Measurements from ENCODE around the gene SLC19A1.
A peak's percentile ranks its signal among the peaks of the same experiment; 100 is the strongest.

Gene SLC19A1

GRCh38 chr21:45558044-45558721, 15.9 kb upstream of the SLC19A1 start:
- no peak for DNase-seq (ENCODE audit: low read depth in 1 of 2, low spot score in 1 of 2)

GRCh38 chr21:45557616-45558043, 15.4 kb upstream of the SLC19A1 start:
- DNase-seq (ENCODE audit: low read depth in 1 of 2, low spot score in 1 of 2): no peak

GRCh38 chr21:45556645-45557615, 14.7 kb upstream of the SLC19A1 start:
- no peak for DNase-seq (ENCODE audit: low read depth in 1 of 2, low spot score in 1 of 2)

- no peak for DNase-seq (ENCODE audit: low read depth in 1 of 2, low spot score in 1 of 2)
Measured at GRCh38 chr21:45556302-45556644, 14.0 kb upstream of the SLC19A1 start.

GRCh38 chr21:45555557-45556301, 13.5 kb upstream of the SLC19A1 start:
- no peak for DNase-seq (ENCODE audit: low read depth in 1 of 2, low spot score in 1 of 2)

- DNase-seq (ENCODE audit: low read depth in 1 of 2, low spot score in 1 of 2): no peak
Measured at GRCh38 chr21:45555251-45555556, 13.0 kb upstream of the SLC19A1 start.

GRCh38 chr21:45554477-45555175, 12.4 kb upstream of the SLC19A1 start:
- peak; percentile 73 to 86 for DNase-seq (ENCODE audit: low read depth in 1 of 2, low spot score in 1 of 2)

- no peak for DNase-seq (ENCODE audit: low read depth in 1 of 2, low spot score in 1 of 2)
Measured at GRCh38 chr21:45552696-45553391, 10.6 kb upstream of the SLC19A1 start.

- DNase-seq (ENCODE audit: low read depth in 1 of 2, low spot score in 1 of 2): no peak
Measured at GRCh38 chr21:45551783-45552695, 9.8 kb upstream of the SLC19A1 start.

GRCh38 chr21:45551316-45551715, 9.1 kb upstream of the SLC19A1 start:
- DNase-seq (ENCODE audit: low read depth in 1 of 2, low spot score in 1 of 2): peak in 1 of 2 donors; percentile 48

GRCh38 chr21:45550522-45551210, 8.4 kb upstream of the SLC19A1 start:
- no peak for DNase-seq (ENCODE audit: low read depth in 1 of 2, low spot score in 1 of 2)

- no peak for DNase-seq (ENCODE audit: low read depth in 1 of 2, low spot score in 1 of 2)
Measured at GRCh38 chr21:45549626-45550463, 7.6 kb upstream of the SLC19A1 start.

- DNase-seq (ENCODE audit: low read depth in 1 of 2, low spot score in 1 of 2): no peak
Measured at GRCh38 chr21:45548711-45549491, 6.7 kb upstream of the SLC19A1 start.

GRCh38 chr21:45547545-45547900, 5.3 kb upstream of the SLC19A1 start:
- no peak for DNase-seq (ENCODE audit: low read depth in 1 of 2, low spot score in 1 of 2)

- DNase-seq (ENCODE audit: low read depth in 1 of 2, low spot score in 1 of 2): no peak
Measured at GRCh38 chr21:45546636-45547544, 4.7 kb upstream of the SLC19A1 start.

All from activated CD4-positive, alpha-beta T cell treated with anti-CD3 and anti-CD28 coated beads, Interleukin-2, amount 50 U/mL, for 24 hours (primary cell).